ENCODE measurements around the gene PADI3. TPM values are rescaled to one million over a fixed set of nuclear protein-coding genes. Genes with fewer than 3 reads are reported as not detected.

PADI3 gene
- polyA plus RNA-seq, 1 donor (not counting 4 experiments of a cell fraction or from before 2014, with no cell fraction given): 6.1 TPM

GRCh38 chr1:17287130-17287776 lies 38.4 kb downstream of the PADI3 start:
- Histone ChIP-seq H4K20me1 (ENCODE audit: control insufficient read depth, extremely low read depth, insufficient read depth, low read length) (no peaks in the 10 kb centered on the region), H3K9me3 (ENCODE audit: control insufficient read depth, low read depth, low read length) (no peaks in the 10 kb centered on the region), H3K4me3 (ENCODE audit: control insufficient read depth in 2 of 3, extremely low read depth in 1 of 3, insufficient read depth in 2 of 3, low read depth in 1 of 3, low read length in 3 of 3) (no peak overlapping the region), H3K79me2 (ENCODE audit: control insufficient read depth, insufficient read depth, low read length) (no peaks in the 10 kb centered on the region), H3K9me1 (ENCODE audit: control insufficient read depth, extremely low read depth, insufficient read depth, low read length) (no peaks in the 10 kb centered on the region), H3K36me3 (ENCODE audit: control insufficient read depth in 2 of 2, extremely low read depth in 1 of 2, insufficient read depth in 2 of 2, low read length in 2 of 2) (no peaks in the 10 kb centered on the region), H3K4me2 (ENCODE audit: control insufficient read depth, extremely low read depth, insufficient read depth, low read depth, low read length) (peak overlapping the region; percentile 52), H3K4me1 (ENCODE audit: control insufficient read depth, extremely low read depth, insufficient read depth, low read length) (peaks cover 49% of the 10 kb centered on the region), H3K27ac (ENCODE audit: control insufficient read depth, insufficient read depth, low read length) (no peak overlapping the region), H3K9ac (ENCODE audit: control insufficient read depth, extremely low read depth, insufficient read depth, low read length) (no peak overlapping the region), H3K27me3 (ENCODE audit: control insufficient read depth, extremely low read depth, insufficient read depth, low read length) (no peaks in the 10 kb centered on the region), H2AFZ (ENCODE audit: control insufficient read depth, low read length) (no peak overlapping the region)
- dilution Hi-C loops (cut with MboI; ENCODE audit: extremely low pct_ligation_motif_present, low sequenced_read_pairs): loop anchor here (10.0 kb wide), 1 partner anchor 68 kb away; no protein-coding TSS in a partner anchor
- no peak for TF ChIP-seq EZH2 (IDR thresholded peaks at IDR 0.05; ENCODE audit: low read length)
- TF ChIP-seq CTCF (optimal IDR thresholded peaks at IDR 0.05 in 1 of 3, IDR thresholded peaks at IDR 0.05 in 1 of 3, conservative IDR thresholded peaks at IDR 0.05 in 1 of 3; ENCODE audit: extremely low read depth in 1 of 3, insufficient read depth in 2 of 3, low read length in 3 of 3): no peak
- DNase-seq (ENCODE audit: low read depth, low spot score): peak; percentile 94
- FAIRE-seq: peak; percentile 98

DNA sequence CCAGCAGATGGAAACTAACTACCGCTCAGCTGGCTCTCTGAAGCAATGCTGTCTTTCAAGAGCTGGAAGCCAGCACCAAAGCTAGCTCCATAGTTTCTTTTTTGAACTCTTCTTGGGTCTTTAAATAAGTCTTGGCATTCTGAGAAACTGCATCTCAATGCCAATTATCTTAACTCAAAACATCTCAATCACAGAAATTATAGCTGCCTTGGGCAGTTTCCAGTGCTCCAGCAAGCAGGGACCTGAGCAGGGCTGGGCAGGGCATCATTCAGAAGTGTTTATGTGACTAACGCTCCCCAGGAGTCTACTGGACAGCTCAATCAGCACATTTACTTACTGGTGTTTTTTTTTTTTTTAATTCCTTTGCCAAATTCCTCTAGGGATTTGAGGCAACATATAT lies 40.8 kb downstream of the PADI3 start:
- Histone ChIP-seq H3K4me3 (ENCODE audit: control insufficient read depth in 2 of 3, extremely low read depth in 1 of 3, insufficient read depth in 2 of 3, low read depth in 1 of 3, low read length in 3 of 3) (peak overlapping the region in 2 of 3 experiments; percentile 32 to 36), H3K4me2 (ENCODE audit: control insufficient read depth, extremely low read depth, insufficient read depth, low read depth, low read length) (peak overlapping the region; percentile 70), H3K9me1 (ENCODE audit: control insufficient read depth, extremely low read depth, insufficient read depth, low read length) (no peaks in the 10 kb centered on the region), H4K20me1 (ENCODE audit: control insufficient read depth, extremely low read depth, insufficient read depth, low read length) (no peaks in the 10 kb centered on the region), H3K27ac (ENCODE audit: control insufficient read depth, insufficient read depth, low read length) (peak overlapping the region; percentile 77), H3K9me3 (ENCODE audit: control insufficient read depth, low read depth, low read length) (no peaks in the 10 kb centered on the region), H2AFZ (ENCODE audit: control insufficient read depth, low read length) (no peak overlapping the region), H3K36me3 (ENCODE audit: control insufficient read depth in 2 of 2, extremely low read depth in 1 of 2, insufficient read depth in 2 of 2, low read length in 2 of 2) (no peaks in the 10 kb centered on the region), H3K27me3 (ENCODE audit: control insufficient read depth, extremely low read depth, insufficient read depth, low read length) (no peaks in the 10 kb centered on the region), H3K4me1 (ENCODE audit: control insufficient read depth, extremely low read depth, insufficient read depth, low read length) (peaks cover 54% of the 10 kb centered on the region), H3K9ac (ENCODE audit: control insufficient read depth, extremely low read depth, insufficient read depth, low read length) (peak overlapping the region; percentile 53), H3K79me2 (ENCODE audit: control insufficient read depth, insufficient read depth, low read length) (no peaks in the 10 kb centered on the region)
- FAIRE-seq (peak; percentile 95), DNase-seq (ENCODE audit: low read depth, low spot score) (no peak)
- TF ChIP-seq EZH2 (IDR thresholded peaks at IDR 0.05; ENCODE audit: low read length): no peak
- no peak for TF ChIP-seq CTCF (optimal IDR thresholded peaks at IDR 0.05 in 1 of 3, IDR thresholded peaks at IDR 0.05 in 1 of 3, conservative IDR thresholded peaks at IDR 0.05 in 1 of 3; ENCODE audit: extremely low read depth in 1 of 3, insufficient read depth in 2 of 3, low read length in 3 of 3)
- dilution Hi-C loops (cut with MboI; ENCODE audit: extremely low pct_ligation_motif_present, low sequenced_read_pairs): loop anchor here (10.0 kb wide), 1 partner anchor 65 kb away; no protein-coding TSS in a partner anchor
